GM19239 (cell line): ENCODE results near the gene GPRIN3.
"Not testable (repeated sequence)": the region's sequence is repeated elsewhere in the genome, so short reads cannot be mapped to it uniquely, and the experiment has no call there.

Source experiments
- DNase-seq: peaks from one replicate; pipeline ENCODE4 v3.0.0; 2011; ENCODE audit warnings: low spot score; ENCODE audit not compliant: insufficient read length
- FAIRE-seq: peaks from 2 replicates; lab custom pipeline; 2011; peaks lifted over from hg19 to GRCh38; lab: Jason Lieb, UNC

Gene GPRIN3

GRCh38 chr4:89266128-89266527 is 41.5 kb downstream of the GPRIN3 start:
- DNase-seq (no peak), FAIRE-seq (no peak)

- DNase-seq, result no peak
- no peak for FAIRE-seq
Measured at GRCh38 chr4:89263265-89263664, 44.3 kb downstream of the GPRIN3 start.

GRCh38 chr4:89259301-89260028 is 48.1 kb downstream of the GPRIN3 start:
- FAIRE-seq (no peak), DNase-seq (no peak)

GRCh38 chr4:89258506-89258905 is 49.1 kb downstream of the GPRIN3 start:
- DNase-seq, result no peak
- FAIRE-seq, result no peak

GRCh38 chr4:89257376-89257775 is 50.2 kb downstream of the GPRIN3 start:
- DNase-seq (no peak), FAIRE-seq (no peak)

GRCh38 chr4:89256203-89256800 is 51.3 kb downstream of the GPRIN3 start:
- DNase-seq, result no peak
- no peak for FAIRE-seq

- FAIRE-seq (peak; percentile 60), DNase-seq (peak; percentile 18)
Measured at GRCh38 chr4:89254847-89255246, 52.8 kb downstream of the GPRIN3 start.

- not testable (repeated sequence) for FAIRE-seq
Measured at GRCh38 chr4:89254347-89254746, 53.3 kb downstream of the GPRIN3 start.

GRCh38 chr4:89253935-89254334 is 53.7 kb downstream of the GPRIN3 start:
- DNase-seq, result no peak
- no peak for FAIRE-seq

More at GRCh38 chr4:89254347-89254746, 53.3 kb downstream of the GPRIN3 start:
- DNase-seq, result not testable (repeated sequence)

GRCh38 chr4:89253311-89253710 is 54.3 kb downstream of the GPRIN3 start:
- FAIRE-seq (no peak), DNase-seq (no peak)

- DNase-seq (no peak), FAIRE-seq (no peak)
Measured at GRCh38 chr4:89251396-89251795, 56.2 kb downstream of the GPRIN3 start.

- FAIRE-seq, result no peak
- no peak for DNase-seq
Measured at GRCh38 chr4:89249716-89250361, 57.8 kb downstream of the GPRIN3 start.

GRCh38 chr4:89249313-89249712 is 58.3 kb downstream of the GPRIN3 start:
- no peak for FAIRE-seq
- no peak for DNase-seq

- no peak for DNase-seq
Measured at GRCh38 chr4:89248879-89249281, 58.7 kb downstream of the GPRIN3 start.

GRCh38 chr4:89247951-89248350 is 59.6 kb downstream of the GPRIN3 start:
- FAIRE-seq (no peak), DNase-seq (no peak)

More at GRCh38 chr4:89248879-89249281, 58.7 kb downstream of the GPRIN3 start:
- FAIRE-seq, result no peak

- FAIRE-seq (no peak), DNase-seq (no peak)
Measured at GRCh38 chr4:89245459-89245858, 62.1 kb downstream of the GPRIN3 start.

GRCh38 chr4:89243733-89244252 is 63.8 kb downstream of the GPRIN3 start:
- DNase-seq, result no peak
- no peak for FAIRE-seq

- DNase-seq (no peak), FAIRE-seq (no peak)
Measured at GRCh38 chr4:89242864-89243732, 64.5 kb downstream of the GPRIN3 start.

- FAIRE-seq (no peak), DNase-seq (no peak)
Measured at GRCh38 chr4:89242216-89242615, 65.4 kb downstream of the GPRIN3 start.

GRCh38 chr4:89230271-89230670 is 77.3 kb downstream of the GPRIN3 start:
- FAIRE-seq (no peak), DNase-seq (no peak)
